GM10248 (cell line): ENCODE data around the gene ZNF850.
A peak's percentile ranks its signal among the peaks of the same experiment; 100 is the strongest.

Source experiments
- CTCF ChIA-PET: fragments of 300-600 bp; sonication (Branson Sonifier 250); formaldehyde crosslinking; extraction: SDS; loops from one replicate; lab custom pipeline; 2021; ENCODE audit warnings: antibody characterized with exemption; lab: Yijun Ruan, JAX
- POLR2A ChIA-PET: fragments of 350-650 bp; sonication (Branson Sonifier 250); formaldehyde crosslinking; extraction: SDS; loops from one replicate; lab custom pipeline; 2020; ENCODE audit warnings: antibody characterized with exemption; lab: Yijun Ruan, JAX
- DNase-seq: peaks from one replicate; pipeline ENCODE4 v3.0.0; 2012; ENCODE audit errors: extremely low spot score
- TF ChIP-seq, protein P1 (sequence below): IDR thresholded peaks from 2 replicates; pipeline ENCODE4 v1.5.1; 2012; ENCODE audit warnings: mild to moderate bottlenecking, low read depth; ENCODE audit errors: extremely low read depth, missing control alignments, control extremely low read depth

ZNF850 gene

DNA sequence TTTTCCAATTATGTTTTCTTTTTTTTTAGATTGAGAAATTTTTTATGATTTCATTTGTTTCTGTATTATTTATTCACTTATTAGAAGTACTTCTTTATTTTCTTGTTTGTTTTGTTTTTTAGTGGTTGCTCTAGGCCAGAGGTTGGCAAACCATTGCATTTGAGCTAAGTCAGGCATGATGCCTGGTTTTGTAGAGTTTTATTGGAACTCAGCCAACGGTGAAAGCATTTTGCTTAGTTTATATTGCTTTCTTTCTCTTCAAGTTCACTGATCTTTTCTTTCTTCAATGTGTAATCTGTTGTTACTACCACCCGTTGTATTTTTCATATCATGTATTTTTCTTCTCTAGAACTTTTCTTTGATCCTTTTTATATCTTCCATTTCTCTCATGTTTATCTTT lies 65.5 kb downstream of the ZNF850 start:
- no peak for DNase-seq
- POLR2A ChIA-PET: no interaction called here
- TF ChIP-seq, protein P1, sequence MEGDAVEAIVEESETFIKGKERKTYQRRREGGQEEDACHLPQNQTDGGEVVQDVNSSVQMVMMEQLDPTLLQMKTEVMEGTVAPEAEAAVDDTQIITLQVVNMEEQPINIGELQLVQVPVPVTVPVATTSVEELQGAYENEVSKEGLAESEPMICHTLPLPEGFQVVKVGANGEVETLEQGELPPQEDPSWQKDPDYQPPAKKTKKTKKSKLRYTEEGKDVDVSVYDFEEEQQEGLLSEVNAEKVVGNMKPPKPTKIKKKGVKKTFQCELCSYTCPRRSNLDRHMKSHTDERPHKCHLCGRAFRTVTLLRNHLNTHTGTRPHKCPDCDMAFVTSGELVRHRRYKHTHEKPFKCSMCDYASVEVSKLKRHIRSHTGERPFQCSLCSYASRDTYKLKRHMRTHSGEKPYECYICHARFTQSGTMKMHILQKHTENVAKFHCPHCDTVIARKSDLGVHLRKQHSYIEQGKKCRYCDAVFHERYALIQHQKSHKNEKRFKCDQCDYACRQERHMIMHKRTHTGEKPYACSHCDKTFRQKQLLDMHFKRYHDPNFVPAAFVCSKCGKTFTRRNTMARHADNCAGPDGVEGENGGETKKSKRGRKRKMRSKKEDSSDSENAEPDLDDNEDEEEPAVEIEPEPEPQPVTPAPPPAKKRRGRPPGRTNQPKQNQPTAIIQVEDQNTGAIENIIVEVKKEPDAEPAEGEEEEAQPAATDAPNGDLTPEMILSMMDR: no peak
- CTCF ChIA-PET: no interaction called here

DNA sequence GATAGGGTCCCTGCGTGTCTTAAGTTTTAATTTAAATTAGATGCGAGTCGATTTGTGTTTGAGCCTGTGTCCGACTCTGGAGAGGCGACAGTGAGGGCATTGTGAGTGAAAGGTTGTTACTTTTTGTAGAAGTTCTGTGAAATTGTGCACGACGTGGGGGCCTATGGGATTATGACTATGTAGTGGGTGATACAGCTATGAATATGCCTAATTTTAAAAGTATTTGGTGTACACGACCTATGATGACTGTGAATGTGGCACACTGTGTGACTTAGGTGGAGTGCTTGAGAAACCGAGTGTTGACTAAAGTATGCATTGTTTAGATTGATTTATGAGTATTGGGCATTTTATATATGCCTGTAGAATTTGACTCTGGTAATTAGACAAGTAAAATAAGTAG lies 84.5 kb downstream of the ZNF850 start:
- TF ChIP-seq, protein P1: no peak
- CTCF ChIA-PET: interaction anchor here (1.4 kb wide), 1 partner anchor 26 kb away, joined by 3 read pairs; no protein-coding TSS in a partner anchor
- POLR2A ChIA-PET: no interaction called here
- no peak for DNase-seq

DNA sequence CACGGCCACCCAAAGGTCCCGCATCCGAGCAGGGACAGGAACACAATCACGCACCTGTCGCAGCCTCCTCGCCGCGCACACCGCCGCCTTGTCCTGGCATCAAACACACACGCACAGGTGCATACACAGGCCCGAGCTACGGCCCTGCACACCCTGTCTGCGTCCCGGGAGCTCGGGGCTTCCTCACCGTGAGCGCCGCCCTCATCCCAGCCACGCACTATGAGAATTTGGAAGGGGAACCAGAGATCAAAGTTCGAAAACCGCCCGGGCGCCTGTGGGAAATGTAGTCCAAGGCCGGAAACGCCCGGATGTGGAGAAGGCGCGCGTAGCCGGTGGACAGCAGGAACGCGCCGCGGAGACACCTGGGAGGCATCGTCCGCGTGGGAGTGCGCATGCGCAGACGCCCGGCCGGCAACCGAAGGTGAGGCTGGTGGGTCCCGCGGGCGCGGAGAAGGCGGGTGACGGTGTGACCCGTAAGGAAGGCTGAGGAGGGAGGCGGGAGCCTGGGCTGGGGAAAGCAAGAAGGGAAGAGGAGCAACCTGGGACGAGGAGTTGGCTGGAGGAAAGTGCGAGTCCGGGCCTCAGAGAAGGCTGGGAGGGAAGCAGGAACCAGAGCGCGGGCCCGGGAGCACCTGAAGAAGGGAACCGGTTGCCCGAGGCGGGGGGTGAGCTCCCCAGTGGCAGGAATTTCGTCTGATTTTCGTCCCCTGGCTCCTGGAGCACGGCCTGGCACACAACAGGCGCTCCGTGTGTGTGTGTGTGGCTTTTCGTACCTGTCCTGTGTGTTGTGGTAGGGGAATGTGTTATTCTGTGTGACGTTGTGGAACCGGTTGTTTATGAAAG lies 85.2 kb downstream of the ZNF850 start, which contains the start of gene ZNF567:
TSS of gene ZNF567 (plus strand) at position 399 of the 843 bp plus-strand sequence. CDS start 7,256 bp downstream, outside the sequence.
- ChIA-PET CTCF (interaction anchor here (1.4 kb wide), 1 partner anchor 25 kb away, joined by 3 read pairs; no protein-coding TSS in a partner anchor), POLR2A (no interaction called here)
- TF ChIP-seq, protein P1: no peak
- peak; percentile 99 for DNase-seq

DNA sequence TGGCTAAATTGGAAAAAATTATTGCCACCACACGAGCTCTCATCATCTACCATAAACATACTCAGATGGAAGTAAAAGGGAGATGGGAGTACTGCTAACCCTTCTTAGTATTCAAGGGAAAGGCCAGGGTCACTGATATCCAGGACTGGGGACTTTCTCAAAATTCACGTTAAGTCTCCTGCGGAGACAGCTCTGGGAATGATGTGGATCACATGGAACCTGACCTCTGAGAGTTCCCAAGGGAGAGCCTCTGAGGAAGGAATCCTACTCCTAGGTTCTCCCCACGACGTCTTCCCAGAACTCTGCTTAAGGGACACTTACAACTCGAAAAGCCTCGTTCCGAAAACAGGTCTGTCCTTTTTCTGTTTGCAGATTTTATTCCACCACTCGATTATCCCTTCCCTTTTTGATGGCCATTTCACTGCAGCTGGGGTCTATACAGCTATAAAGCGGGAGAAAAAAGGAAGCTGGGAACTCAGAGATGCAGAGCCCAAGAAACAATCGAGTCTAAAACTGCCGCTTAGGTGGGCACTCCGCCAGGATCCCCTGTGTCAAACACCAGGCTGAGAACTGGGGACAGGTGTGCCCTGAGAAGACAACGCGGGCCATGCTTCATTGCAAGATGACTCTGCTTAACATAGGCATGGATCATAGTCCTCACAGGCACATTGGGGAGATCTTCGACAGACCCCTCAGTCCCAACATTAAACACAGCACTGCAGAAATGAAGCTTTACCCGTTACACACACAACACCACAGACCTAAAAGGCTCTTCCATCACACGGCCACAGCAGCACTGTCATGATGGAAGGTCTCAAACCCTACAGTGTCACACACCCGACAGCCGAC lies 86.0 kb downstream of the ZNF850 start:
- TF ChIP-seq, protein P1: no peak
- ChIA-PET CTCF (interaction anchor here (1.0 to 1.4 kb wide), 3 partner anchors 16 to 203 kb away, joined by 3 to 4 read pairs (median 3); no protein-coding TSS in a partner anchor), POLR2A (no interaction called here)
- DNase-seq: no peak

DNA sequence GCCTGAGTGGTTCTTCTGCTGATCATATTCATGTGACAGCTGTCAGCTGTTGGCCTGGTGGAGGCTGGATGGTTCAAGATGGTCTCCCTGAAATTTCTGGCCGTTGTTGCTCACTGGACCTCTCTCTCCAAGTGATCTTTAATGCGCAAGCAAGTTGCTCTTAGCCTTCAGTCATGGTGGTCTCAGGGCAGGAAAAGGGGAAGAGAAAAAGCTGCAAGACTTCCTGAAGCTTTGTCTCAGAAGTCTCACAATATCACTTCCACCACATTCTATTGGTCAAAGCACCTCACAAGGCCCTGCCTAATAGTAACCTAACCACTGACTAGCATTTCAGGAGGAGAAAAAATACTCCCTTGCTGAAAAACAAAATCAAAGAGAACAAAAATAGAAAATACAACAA lies 86.8 kb downstream of the ZNF850 start:
- POLR2A ChIA-PET: no interaction called here
- CTCF ChIA-PET: interaction anchor here (1.0 to 1.3 kb wide), 2 partner anchors 15 to 202 kb away, joined by 3 to 4 read pairs; no protein-coding TSS in a partner anchor
- TF ChIP-seq, protein P1: no peak

DNA sequence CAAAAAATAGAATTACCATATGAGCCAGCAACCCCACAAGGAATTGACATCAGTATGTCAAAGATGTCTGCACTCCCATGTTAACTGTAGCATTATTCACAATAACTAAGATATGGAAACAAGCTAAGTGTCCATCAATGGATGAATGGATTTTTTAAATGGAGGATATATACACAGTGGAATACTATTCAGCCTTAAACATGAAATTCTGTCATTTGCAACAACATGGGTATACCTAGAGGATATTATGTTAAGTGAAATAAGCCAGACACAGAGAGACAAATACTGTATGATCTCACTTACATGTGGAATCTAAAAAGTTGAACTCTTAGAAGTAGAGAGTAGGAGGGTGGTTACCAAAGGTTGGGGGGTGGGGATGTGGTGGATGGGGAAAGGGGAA lies 93.2 kb downstream of the ZNF850 start:
- TF ChIP-seq, protein P1: no peak
- ChIA-PET POLR2A (no interaction called here), CTCF (no interaction called here)
- no peak for DNase-seq

More for the DNA sequence above, 86.8 kb downstream of the ZNF850 start:
- no peak for DNase-seq
